Measurements from ENCODE around the gene MYO1D.

The MYO1D gene

GRCh38 chr17:32567086-32567485, 309.8 kb downstream of the MYO1D start:
- no peak for DNase-seq (ENCODE audit: extremely low read depth, low read depth)
- H3K4me3 ChIP-seq (replicated peaks; ENCODE audit: low read depth, low read length) = no peak overlapping the region
- TF ChIP-seq, protein P1, sequence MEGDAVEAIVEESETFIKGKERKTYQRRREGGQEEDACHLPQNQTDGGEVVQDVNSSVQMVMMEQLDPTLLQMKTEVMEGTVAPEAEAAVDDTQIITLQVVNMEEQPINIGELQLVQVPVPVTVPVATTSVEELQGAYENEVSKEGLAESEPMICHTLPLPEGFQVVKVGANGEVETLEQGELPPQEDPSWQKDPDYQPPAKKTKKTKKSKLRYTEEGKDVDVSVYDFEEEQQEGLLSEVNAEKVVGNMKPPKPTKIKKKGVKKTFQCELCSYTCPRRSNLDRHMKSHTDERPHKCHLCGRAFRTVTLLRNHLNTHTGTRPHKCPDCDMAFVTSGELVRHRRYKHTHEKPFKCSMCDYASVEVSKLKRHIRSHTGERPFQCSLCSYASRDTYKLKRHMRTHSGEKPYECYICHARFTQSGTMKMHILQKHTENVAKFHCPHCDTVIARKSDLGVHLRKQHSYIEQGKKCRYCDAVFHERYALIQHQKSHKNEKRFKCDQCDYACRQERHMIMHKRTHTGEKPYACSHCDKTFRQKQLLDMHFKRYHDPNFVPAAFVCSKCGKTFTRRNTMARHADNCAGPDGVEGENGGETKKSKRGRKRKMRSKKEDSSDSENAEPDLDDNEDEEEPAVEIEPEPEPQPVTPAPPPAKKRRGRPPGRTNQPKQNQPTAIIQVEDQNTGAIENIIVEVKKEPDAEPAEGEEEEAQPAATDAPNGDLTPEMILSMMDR (IDR thresholded peaks at IDR 0.05; ENCODE audit: low read depth, low read length, missing control alignments) = no peak

GRCh38 chr17:32566303-32566702, 310.6 kb downstream of the MYO1D start:
- no peak overlapping the region for H3K4me3 ChIP-seq (replicated peaks; ENCODE audit: low read depth, low read length)
- TF ChIP-seq, protein P1 (IDR thresholded peaks at IDR 0.05; ENCODE audit: low read depth, low read length, missing control alignments) = no peak
- no peak for DNase-seq (ENCODE audit: extremely low read depth, low read depth)

DNA sequence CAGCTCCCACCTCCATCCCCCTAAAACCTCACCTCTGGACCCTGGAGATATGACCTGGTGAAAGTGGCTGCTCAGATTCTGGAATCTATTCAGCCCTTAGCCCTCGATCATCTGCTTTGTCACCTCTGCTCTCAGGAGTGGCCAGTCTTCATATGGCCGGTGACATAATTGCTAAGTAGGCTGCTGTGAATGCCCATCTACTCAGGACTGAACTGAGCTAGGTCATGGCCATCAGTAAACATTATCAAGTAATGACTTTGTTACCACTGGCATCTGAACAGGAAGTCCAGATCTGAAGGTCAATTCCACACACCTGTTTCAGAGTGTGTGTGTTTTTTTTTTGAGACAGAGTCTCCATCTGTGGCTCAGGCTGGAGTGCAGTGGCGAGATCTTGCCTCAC, 311.5 kb downstream of the MYO1D start:
- TF ChIP-seq, protein P1 (IDR thresholded peaks at IDR 0.05; ENCODE audit: low read depth, low read length, missing control alignments) = no peak
- H3K4me3 ChIP-seq (replicated peaks; ENCODE audit: low read depth, low read length) = no peak overlapping the region
- no peak for DNase-seq (ENCODE audit: extremely low read depth, low read depth)

DNA sequence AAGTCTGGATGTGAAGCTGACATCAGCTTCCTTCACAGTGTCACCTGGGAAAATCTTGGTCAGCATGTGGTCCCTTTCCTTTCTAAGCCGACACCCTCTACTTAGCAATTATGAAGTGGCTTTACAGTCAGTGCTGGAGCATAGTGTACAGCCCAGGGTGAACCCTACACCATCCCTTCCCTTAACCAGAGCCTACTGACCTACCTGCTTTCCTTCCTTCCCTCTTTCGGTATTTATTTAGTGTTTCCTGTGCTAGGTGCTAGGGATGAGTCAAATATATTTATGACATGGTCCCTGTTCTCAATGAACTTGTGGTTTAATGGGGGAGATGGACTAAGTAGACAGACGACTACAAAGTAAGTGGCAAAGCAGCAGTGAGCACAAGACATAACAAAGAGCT, 312.6 kb downstream of the MYO1D start:
- TF ChIP-seq, protein P1 (IDR thresholded peaks at IDR 0.05; ENCODE audit: low read depth, low read length, missing control alignments) = no peak
- H3K4me3 ChIP-seq (replicated peaks; ENCODE audit: low read depth, low read length) = no peak overlapping the region
- no peak for DNase-seq (ENCODE audit: extremely low read depth, low read depth)

- no peak overlapping the region for H3K4me3 ChIP-seq (replicated peaks; ENCODE audit: low read depth, low read length)
- DNase-seq (ENCODE audit: extremely low read depth, low read depth) = no peak
- TF ChIP-seq, protein P1 (IDR thresholded peaks at IDR 0.05; ENCODE audit: low read depth, low read length, missing control alignments) = no peak
Measured at GRCh38 chr17:32563583-32563982, 313.3 kb downstream of the MYO1D start.

DNA sequence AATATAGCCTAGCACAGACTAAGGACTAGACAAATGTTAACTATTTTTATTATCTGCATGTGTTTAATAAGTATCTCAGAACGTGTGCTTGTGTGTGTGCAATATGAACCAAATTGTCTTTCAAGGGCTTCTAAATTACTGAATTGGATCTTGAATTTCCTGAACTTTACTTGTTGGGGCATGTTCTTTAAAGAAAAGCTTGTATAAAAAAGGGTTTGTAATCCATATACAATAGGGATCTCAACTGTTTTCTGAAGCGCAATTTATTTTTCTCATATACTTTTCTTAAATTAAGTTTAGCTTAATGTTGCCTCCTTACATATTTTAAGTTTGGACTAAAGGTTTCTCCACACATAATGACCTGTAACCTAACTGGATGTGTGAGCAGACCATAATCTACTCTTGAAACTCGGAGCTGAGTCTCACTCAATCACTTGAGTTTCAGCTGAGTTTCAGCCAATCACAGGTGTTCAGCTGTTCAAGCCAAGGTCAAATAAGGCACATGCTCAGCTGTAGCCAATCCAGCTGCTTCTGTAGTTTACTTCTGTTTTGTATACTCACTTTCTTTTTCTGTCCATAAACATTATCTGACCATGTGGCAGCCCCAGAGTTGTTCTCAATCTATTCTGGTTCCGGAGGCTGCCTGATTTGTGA, 317.8 kb downstream of the MYO1D start:
- no peak overlapping the region for H3K4me3 ChIP-seq (replicated peaks; ENCODE audit: low read depth, low read length)
- TF ChIP-seq, protein P1 (IDR thresholded peaks at IDR 0.05; ENCODE audit: low read depth, low read length, missing control alignments) = no peak
- DNase-seq (ENCODE audit: extremely low read depth, low read depth) = no peak
